Measurements from ENCODE around the gene G0S2. TPM values are rescaled to one million over a fixed set of nuclear protein-coding genes. Genes with fewer than 3 reads are reported as not detected.

The G0S2 gene
- total RNA-seq (2012; rRNA removed) = 15.3 and 17.2 TPM in 2 replicates

DNA sequence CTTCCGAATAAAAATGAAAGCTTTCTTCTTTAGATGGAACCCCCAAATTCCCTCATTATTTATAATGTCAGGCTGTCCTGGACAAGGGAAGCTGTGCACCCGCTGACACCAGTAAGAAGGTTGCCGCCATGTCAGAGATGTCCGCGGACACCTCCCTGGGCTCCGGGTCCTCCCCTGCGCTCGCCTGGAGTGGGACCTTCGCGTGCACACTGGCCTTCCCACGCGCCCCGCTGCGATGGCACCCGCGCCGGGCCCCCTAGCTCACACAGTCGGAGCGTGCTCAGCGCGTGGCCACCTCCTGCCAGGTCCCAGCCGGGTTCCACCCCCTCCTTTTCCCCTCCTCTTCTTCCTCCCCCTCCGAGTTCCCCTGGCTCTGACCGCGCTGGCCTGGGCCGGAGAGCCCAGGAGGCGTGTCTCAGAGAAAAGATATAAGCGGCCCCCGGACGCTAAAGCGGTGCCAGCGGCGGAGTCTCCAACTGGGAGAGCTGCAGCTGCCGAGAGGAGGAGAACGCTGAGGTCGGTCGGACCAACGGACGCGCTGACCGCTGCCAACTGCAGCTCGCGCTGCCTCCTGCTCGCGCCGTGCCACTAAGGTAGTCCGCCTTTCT lies at the start of gene G0S2:
TSS of gene G0S2 (plus strand) at position 456 of the 608 bp plus-strand sequence. CDS start 273 bp downstream, outside the sequence.
- no peaks in the 10 kb centered on the region for H3K36me3 ChIP-seq (ENCODE audit: insufficient read depth, low read length)
- no peaks in the 10 kb centered on the region for H3K9me3 ChIP-seq (replicated peaks; ENCODE audit: low read length)
- H3K4me3 ChIP-seq (ENCODE audit: low read length) = peak within 1 kb of the TSS; percentile 75
- no peak within 1 kb of the TSS for H3K9ac ChIP-seq (ENCODE audit: low read depth, low read length)
- H3K4me1 ChIP-seq (ENCODE audit: control insufficient read depth, insufficient read depth, low read length) = peaks cover 19% of the 10 kb centered on the region
- peak within 1 kb of the TSS; percentile 96 for H3K4me2 ChIP-seq (ENCODE audit: low read length)
- peaks cover 75% of the 10 kb centered on the region for H3K27me3 ChIP-seq (ENCODE audit: control insufficient read depth, insufficient read depth, low read length)

GRCh38 chr1:209625791-209626285 lies 49.4 kb upstream of the G0S2 start:
- peaks cover 30% of the 10 kb centered on the region for H3K4me1 ChIP-seq (ENCODE audit: control insufficient read depth, insufficient read depth, low read length)
- peak overlapping the region; percentile 51 for H3K9ac ChIP-seq (ENCODE audit: low read depth, low read length)
- H3K4me3 ChIP-seq (ENCODE audit: low read length) = no peak overlapping the region
- no peaks in the 10 kb centered on the region for H3K36me3 ChIP-seq (ENCODE audit: insufficient read depth, low read length)
- no peaks in the 10 kb centered on the region for H3K9me3 ChIP-seq (replicated peaks; ENCODE audit: low read length)
- H3K4me2 ChIP-seq (ENCODE audit: low read length) = peak overlapping the region; percentile 39
- H3K27me3 ChIP-seq (ENCODE audit: control insufficient read depth, insufficient read depth, low read length) = no peaks in the 10 kb centered on the region

- Histone ChIP-seq H3K4me1 (ENCODE audit: control insufficient read depth, insufficient read depth, low read length) (peaks cover 30% of the 10 kb centered on the region), H3K27me3 (ENCODE audit: control insufficient read depth, insufficient read depth, low read length) (no peaks in the 10 kb centered on the region), H3K36me3 (ENCODE audit: insufficient read depth, low read length) (no peaks in the 10 kb centered on the region), H3K9ac (ENCODE audit: low read depth, low read length) (no peak overlapping the region), H3K9me3 (replicated peaks; ENCODE audit: low read length) (no peaks in the 10 kb centered on the region), H3K4me3 (ENCODE audit: low read length) (no peak overlapping the region), H3K4me2 (ENCODE audit: low read length) (no peak overlapping the region)
These were observed 48.7 kb upstream of the G0S2 start for GRCh38 chr1:209626346-209627026.

- no peak overlapping the region for H3K9ac ChIP-seq (ENCODE audit: low read depth, low read length)
- H3K4me1 ChIP-seq (ENCODE audit: control insufficient read depth, insufficient read depth, low read length) = peaks cover 30% of the 10 kb centered on the region
- H3K36me3 ChIP-seq (ENCODE audit: insufficient read depth, low read length) = no peaks in the 10 kb centered on the region
- no peak overlapping the region for H3K4me3 ChIP-seq (ENCODE audit: low read length)
- no peaks in the 10 kb centered on the region for H3K27me3 ChIP-seq (ENCODE audit: control insufficient read depth, insufficient read depth, low read length)
- H3K4me2 ChIP-seq (ENCODE audit: low read length) = peak overlapping the region; percentile 50
- no peaks in the 10 kb centered on the region for H3K9me3 ChIP-seq (replicated peaks; ENCODE audit: low read length)
These were observed 48.0 kb upstream of the G0S2 start for GRCh38 chr1:209627027-209627731.

GRCh38 chr1:209627732-209628196 lies 47.4 kb upstream of the G0S2 start:
- Histone ChIP-seq H3K9me3 (replicated peaks; ENCODE audit: low read length) (no peaks in the 10 kb centered on the region), H3K4me3 (ENCODE audit: low read length) (no peak overlapping the region), H3K27me3 (ENCODE audit: control insufficient read depth, insufficient read depth, low read length) (no peaks in the 10 kb centered on the region), H3K4me2 (ENCODE audit: low read length) (peak overlapping the region; percentile 50), H3K36me3 (ENCODE audit: insufficient read depth, low read length) (no peaks in the 10 kb centered on the region), H3K4me1 (ENCODE audit: control insufficient read depth, insufficient read depth, low read length) (peaks cover 30% of the 10 kb centered on the region), H3K9ac (ENCODE audit: low read depth, low read length) (no peak overlapping the region)

DNA sequence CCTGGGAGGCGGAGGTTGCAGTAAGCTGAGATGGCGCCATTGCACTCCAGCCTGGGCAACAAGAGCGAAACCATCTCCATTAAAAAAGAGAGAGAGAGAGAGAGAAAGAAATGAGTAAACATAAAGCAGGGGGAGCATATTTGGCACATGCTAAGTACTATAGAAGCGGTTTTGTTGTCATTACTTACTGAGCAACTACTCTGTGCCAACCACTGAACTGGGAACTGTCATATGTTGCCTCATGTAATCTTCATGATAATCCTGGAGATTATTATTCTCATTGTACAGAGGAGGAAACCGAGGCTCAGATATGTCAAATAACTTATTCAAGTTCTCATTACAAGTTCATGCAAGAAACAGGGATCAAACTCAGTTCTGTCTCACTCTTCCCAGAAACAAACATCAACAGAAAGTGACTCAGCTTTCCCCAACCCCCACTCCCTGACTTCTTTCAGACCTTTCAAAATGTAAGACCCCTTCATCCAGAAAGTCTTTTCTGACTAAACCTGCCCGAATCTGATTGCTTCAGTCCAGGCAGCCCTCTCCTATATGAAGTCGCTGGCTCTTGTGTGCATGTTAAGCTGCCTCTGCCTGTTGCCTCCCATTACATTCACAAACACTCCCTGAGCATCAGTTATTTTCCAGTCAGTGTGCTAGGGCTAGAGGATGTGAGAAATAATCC lies 46.5 kb upstream of the G0S2 start:
- Histone ChIP-seq H3K27me3 (ENCODE audit: control insufficient read depth, insufficient read depth, low read length) (no peaks in the 10 kb centered on the region), H3K4me2 (ENCODE audit: low read length) (no peak overlapping the region), H3K36me3 (ENCODE audit: insufficient read depth, low read length) (no peaks in the 10 kb centered on the region), H3K9me3 (replicated peaks; ENCODE audit: low read length) (no peaks in the 10 kb centered on the region), H3K4me3 (ENCODE audit: low read length) (no peak overlapping the region), H3K4me1 (ENCODE audit: control insufficient read depth, insufficient read depth, low read length) (peaks cover 36% of the 10 kb centered on the region), H3K9ac (ENCODE audit: low read depth, low read length) (no peak overlapping the region)

DNA sequence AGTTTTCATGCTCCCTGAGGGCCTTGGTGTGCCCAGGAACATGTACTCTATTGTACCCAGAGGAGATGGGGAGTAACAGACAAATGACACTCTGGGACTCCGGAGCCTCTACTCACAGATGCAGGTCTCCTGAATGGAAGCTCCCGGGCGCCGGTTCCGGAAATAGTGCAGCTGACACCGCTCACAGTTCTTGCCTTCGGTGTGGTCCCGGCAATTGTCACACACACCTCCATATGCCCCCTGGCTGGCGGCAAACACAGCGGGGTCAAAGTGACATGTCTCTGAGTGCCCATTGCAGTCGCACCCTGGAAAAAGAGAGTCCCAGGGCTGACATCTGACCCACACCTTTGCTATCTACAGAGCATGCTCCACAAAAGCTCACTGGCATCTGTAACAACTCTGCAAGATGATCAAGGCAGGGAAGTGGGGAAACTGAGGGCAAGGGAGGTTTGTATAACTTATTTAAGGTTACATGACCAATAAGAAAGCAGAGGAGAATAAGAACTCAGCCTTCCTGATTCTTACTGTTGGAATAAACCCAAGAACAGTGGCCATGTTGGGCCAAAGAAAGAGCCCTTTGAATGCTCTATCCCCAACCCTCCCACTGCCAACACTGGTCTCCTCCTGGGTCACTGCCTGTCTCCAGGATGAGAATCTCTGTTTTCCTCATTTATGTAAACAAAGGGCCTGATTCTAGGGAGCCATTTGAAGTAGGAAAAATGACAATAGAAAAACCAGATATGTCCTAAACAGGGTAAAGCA lies 45.4 kb upstream of the G0S2 start:
- Histone ChIP-seq H3K9ac (ENCODE audit: low read depth, low read length) (no peak overlapping the region), H3K36me3 (ENCODE audit: insufficient read depth, low read length) (no peaks in the 10 kb centered on the region), H3K4me3 (ENCODE audit: low read length) (no peak overlapping the region), H3K4me1 (ENCODE audit: control insufficient read depth, insufficient read depth, low read length) (peaks cover 34% of the 10 kb centered on the region), H3K4me2 (ENCODE audit: low read length) (no peak overlapping the region), H3K27me3 (ENCODE audit: control insufficient read depth, insufficient read depth, low read length) (no peaks in the 10 kb centered on the region), H3K9me3 (replicated peaks; ENCODE audit: low read length) (no peaks in the 10 kb centered on the region)

GRCh38 chr1:209630383-209631225 lies 44.6 kb upstream of the G0S2 start:
- no peaks in the 10 kb centered on the region for H3K36me3 ChIP-seq (ENCODE audit: insufficient read depth, low read length)
- no peaks in the 10 kb centered on the region for H3K9me3 ChIP-seq (replicated peaks; ENCODE audit: low read length)
- peaks cover 26% of the 10 kb centered on the region for H3K4me1 ChIP-seq (ENCODE audit: control insufficient read depth, insufficient read depth, low read length)
- H3K4me3 ChIP-seq (ENCODE audit: low read length) = no peak overlapping the region
- H3K27me3 ChIP-seq (ENCODE audit: control insufficient read depth, insufficient read depth, low read length) = no peaks in the 10 kb centered on the region
- H3K4me2 ChIP-seq (ENCODE audit: low read length) = no peak overlapping the region
- H3K9ac ChIP-seq (ENCODE audit: low read depth, low read length) = no peak overlapping the region

- Histone ChIP-seq H3K36me3 (ENCODE audit: insufficient read depth, low read length) (no peaks in the 10 kb centered on the region), H3K4me2 (ENCODE audit: low read length) (no peak overlapping the region), H3K9me3 (replicated peaks; ENCODE audit: low read length) (no peaks in the 10 kb centered on the region), H3K9ac (ENCODE audit: low read depth, low read length) (no peak overlapping the region), H3K27me3 (ENCODE audit: control insufficient read depth, insufficient read depth, low read length) (no peaks in the 10 kb centered on the region), H3K4me1 (ENCODE audit: control insufficient read depth, insufficient read depth, low read length) (peaks cover 7% of the 10 kb centered on the region), H3K4me3 (ENCODE audit: low read length) (no peak overlapping the region)
These were observed 41.7 kb upstream of the G0S2 start for GRCh38 chr1:209633335-209633997.
